ENCODE results near the gene PDE1C.
A peak's percentile ranks its signal among the peaks of the same experiment; 100 is the strongest.

Gene PDE1C

GRCh38 chr7:32042900-32043299 lies 27.3 kb downstream of the PDE1C start:
- no peak for TF ChIP-seq CTCF (IDR thresholded peaks at IDR 0.05; ENCODE audit: low read depth, low read length)
- DNase-seq, result no peak
- Histone ChIP-seq H3K27me3 (ENCODE audit: insufficient read depth, low read depth, severe bottlenecking) (no peaks in the 10 kb centered on the region), H3K36me3 (no peaks in the 10 kb centered on the region), H3K27ac (no peak overlapping the region), H3K4me3 (ENCODE audit: low read depth, low read length) (no peak overlapping the region), H3K9me3 (ENCODE audit: severe bottlenecking) (no peaks in the 10 kb centered on the region)

- Histone ChIP-seq H3K27ac (no peak overlapping the region), H3K4me3 (ENCODE audit: low read depth, low read length) (no peak overlapping the region), H3K36me3 (no peaks in the 10 kb centered on the region), H3K27me3 (ENCODE audit: insufficient read depth, low read depth, severe bottlenecking) (no peaks in the 10 kb centered on the region), H3K9me3 (ENCODE audit: severe bottlenecking) (no peaks in the 10 kb centered on the region)
- peak; percentile 38 for TF ChIP-seq CTCF (IDR thresholded peaks at IDR 0.05; ENCODE audit: low read depth, low read length)
- DNase-seq, result peak; percentile 28
These were observed 31.0 kb downstream of the PDE1C start for GRCh38 chr7:32039000-32039756.

- no peak for DNase-seq
- no peak for TF ChIP-seq CTCF (IDR thresholded peaks at IDR 0.05; ENCODE audit: low read depth, low read length)
These were observed 32.5 kb downstream of the PDE1C start for GRCh38 chr7:32037650-32038198.

GRCh38 chr7:32036557-32036956 lies 33.6 kb downstream of the PDE1C start:
- Histone ChIP-seq H3K36me3 (no peaks in the 10 kb centered on the region), H3K27me3 (ENCODE audit: insufficient read depth, low read depth, severe bottlenecking) (no peaks in the 10 kb centered on the region), H3K9me3 (ENCODE audit: severe bottlenecking) (no peaks in the 10 kb centered on the region), H3K4me3 (ENCODE audit: low read depth, low read length) (no peak overlapping the region), H3K27ac (no peak overlapping the region)
- TF ChIP-seq CTCF (IDR thresholded peaks at IDR 0.05; ENCODE audit: low read depth, low read length), result no peak
- DNase-seq, result no peak

More at GRCh38 chr7:32037650-32038198, 32.5 kb downstream of the PDE1C start:
- no peak overlapping the region for H3K4me3 ChIP-seq (ENCODE audit: low read depth, low read length)
- H3K27me3 ChIP-seq (ENCODE audit: insufficient read depth, low read depth, severe bottlenecking), result no peaks in the 10 kb centered on the region
- H3K27ac ChIP-seq, result no peak overlapping the region
- H3K36me3 ChIP-seq, result no peaks in the 10 kb centered on the region
- no peaks in the 10 kb centered on the region for H3K9me3 ChIP-seq (ENCODE audit: severe bottlenecking)

GRCh38 chr7:32034052-32034451 lies 36.2 kb downstream of the PDE1C start:
- DNase-seq, result peak; percentile 68

More at GRCh38 chr7:32034052-32034451, 36.2 kb downstream of the PDE1C start:
- H3K36me3 ChIP-seq, result no peaks in the 10 kb centered on the region
- H3K4me3 ChIP-seq (ENCODE audit: low read depth, low read length), result no peak overlapping the region
- H3K9me3 ChIP-seq (ENCODE audit: severe bottlenecking), result no peaks in the 10 kb centered on the region
- no peak for TF ChIP-seq CTCF (IDR thresholded peaks at IDR 0.05; ENCODE audit: low read depth, low read length)
- no peaks in the 10 kb centered on the region for H3K27me3 ChIP-seq (ENCODE audit: insufficient read depth, low read depth, severe bottlenecking)
- peak overlapping the region; percentile 75 for H3K27ac ChIP-seq

Data from WERI-Rb-1 (cell line).